ENCODE data around the gene CRACR2A.

- no peak for TF ChIP-seq CTCF (IDR thresholded peaks at IDR 0.05)
- TF ChIP-seq POLR2A (IDR thresholded peaks at IDR 0.05; ENCODE audit: low read depth), result no peak
- TF ChIP-seq EP300 (IDR thresholded peaks at IDR 0.05), result no peak
- no peak for TF ChIP-seq POLR2AphosphoS5 (IDR thresholded peaks at IDR 0.05)
These were observed 157.9 kb downstream of the CRACR2A start for GRCh38 chr12:3594966-3595365.
